NOMO-1 treated with DMSO at 0.1 percent for 48 hours (cell line): ENCODE measurements around the gene ALOX15B.

Experiments
- DNase-seq: peaks from one replicate; lab custom pipeline; 2025; ENCODE audit not compliant: unreplicated experiment; lab: John Stamatoyannopoulos, UW

The ALOX15B gene

DNA sequence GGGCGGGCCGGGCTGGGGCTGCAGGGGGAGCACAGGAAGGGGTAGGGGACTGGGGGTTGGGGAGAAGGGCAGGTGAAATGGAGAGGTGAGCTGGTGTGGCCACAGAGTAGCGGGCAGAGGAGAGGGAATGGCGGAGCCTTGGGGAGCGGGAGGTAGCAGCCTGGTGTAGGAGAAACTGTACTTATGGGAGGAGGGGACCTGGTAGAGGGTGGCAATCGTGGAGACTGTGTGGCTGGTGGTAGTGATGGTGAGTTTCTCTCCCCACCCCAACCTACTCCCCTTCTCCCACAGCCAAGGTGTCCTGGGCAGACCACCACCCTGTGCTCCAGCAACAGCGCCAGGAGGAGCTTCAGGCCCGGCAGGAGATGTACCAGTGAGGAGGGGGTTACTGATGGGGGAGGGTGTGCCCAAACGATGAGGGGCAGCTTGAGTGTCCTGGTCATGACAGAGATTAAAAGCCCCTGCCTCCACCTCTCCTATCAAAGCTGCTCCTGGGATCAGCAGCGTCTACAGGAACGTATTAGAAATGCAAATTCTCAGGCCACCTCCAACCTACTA is 831 bp downstream of the ALOX15B start:
- DNase-seq, result no peak

DNA sequence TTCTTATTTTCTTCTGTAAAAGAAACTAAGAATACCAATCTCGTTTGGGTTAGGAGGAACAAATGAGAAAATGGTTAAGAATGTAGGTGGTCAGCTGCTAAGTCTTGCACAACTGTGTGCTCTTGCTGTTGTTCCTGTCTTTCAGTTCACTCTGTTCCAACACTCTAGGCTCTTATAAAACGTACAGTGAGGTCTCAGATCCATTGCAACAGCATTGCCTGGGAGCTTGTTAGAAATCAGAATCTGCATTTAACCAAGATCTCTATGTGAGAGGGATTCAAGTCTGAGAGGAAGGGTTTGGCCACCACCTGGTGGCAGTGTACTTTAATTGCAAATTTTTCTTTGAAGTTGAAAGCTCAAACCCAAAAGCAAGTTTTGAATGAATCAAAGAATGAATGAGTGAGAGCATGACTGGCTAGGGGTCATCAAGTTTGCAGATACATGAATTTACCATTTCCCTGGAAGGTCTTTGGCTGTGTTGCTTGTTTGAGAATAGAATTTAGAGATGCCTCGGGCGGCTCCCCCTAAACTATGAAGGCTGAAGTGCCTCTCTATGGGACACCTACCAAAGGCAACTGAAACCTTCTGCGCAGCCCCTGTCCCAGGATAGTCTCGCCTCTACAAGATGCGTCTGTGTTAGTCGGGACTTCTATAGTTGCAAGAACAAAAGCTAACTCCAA is 2.5 kb downstream of the ALOX15B start:
- peak; percentile 95 for DNase-seq

DNA sequence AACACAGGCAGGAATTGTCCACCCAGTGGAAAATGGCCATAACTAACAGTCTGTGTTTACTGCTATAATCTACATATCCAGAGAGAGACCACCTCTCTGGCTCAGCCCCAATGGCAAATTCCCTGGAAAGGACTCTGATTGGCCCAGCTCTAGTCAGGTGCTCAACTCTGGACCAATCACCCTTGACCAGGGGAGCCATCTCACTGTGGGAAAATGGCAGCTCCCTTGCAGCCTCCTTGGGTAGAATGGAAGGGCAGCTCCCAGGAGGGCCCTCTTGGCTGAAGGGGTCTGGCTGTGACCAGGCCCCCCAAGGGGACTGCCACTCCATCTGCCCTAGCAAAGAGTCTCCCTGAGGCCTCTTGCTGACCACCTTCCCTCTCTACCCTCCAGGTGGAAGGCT is 3.1 kb downstream of the ALOX15B start:
- DNase-seq, result no peak

DNA sequence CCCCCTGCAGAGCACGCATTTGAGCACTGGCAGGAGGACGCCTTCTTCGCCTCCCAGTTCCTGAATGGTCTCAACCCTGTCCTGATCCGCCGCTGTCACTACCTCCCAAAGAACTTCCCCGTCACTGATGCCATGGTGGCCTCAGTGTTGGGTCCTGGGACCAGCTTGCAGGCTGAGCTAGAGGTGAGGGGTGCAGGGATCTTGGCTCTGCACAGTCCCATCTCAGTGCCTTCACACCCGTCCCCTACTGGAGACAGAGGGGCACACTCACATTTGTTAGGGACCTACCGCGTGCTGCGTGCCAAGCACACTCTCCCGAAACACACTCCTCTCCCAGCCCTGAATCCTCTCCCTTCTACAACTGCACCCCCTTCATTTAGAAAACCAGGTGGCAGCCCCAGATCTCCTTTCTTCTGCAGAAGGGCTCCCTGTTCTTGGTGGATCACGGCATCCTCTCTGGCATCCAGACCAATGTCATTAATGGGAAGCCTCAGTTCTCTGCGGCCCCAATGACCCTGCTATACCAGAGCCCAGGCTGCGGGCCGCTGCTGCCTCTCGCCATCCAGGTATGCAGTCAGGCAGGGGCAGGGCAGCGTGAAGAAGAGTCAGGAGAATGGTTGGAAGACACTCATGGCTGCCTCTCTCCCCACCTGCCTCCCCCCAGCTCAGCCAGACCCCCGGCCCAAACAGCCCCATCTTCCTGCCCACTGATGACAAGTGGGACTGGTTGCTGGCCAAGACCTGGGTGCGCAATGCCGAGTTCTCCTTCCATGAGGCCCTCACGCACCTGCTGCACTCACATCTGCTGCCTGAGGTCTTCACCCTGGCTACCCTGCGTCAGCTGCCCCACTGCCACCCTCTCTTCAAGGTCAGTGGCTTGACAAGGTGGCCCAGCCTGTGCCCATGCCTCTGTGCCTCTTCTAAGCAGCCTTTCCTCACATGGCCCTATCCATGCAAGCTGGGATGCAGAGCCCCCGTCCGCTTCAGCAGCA is 6.3 kb downstream of the ALOX15B start:
- DNase-seq, result no peak

DNA sequence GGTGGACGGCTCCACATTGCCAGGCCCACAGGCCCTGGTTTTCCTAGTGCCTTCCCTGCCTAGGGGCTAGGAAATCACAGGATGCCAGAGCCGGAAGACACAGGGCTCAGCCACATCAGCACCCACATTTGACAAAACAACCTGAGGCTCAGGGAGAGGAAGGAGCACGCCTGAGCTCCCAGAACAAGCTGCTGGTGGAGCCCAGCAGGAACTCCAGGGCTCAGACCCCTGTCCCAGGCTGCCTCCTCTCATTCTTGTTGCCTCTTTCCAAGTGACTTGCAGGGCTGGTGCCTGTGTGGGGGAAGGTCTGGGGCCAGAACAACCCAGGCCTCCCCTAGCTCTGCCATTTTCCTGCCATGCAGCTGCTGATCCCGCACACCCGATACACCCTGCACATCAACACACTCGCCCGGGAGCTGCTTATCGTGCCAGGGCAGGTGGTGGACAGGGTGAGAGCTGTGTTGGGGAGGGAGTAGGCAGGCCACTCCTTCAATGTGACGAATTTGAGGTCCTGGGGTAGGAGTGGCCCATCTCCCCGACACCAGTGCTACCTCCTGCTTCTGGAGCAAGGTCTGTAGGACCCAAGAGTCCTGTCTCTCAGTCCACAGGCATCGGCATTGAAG is 7.6 kb downstream of the ALOX15B start:
- DNase-seq, result no peak

DNA sequence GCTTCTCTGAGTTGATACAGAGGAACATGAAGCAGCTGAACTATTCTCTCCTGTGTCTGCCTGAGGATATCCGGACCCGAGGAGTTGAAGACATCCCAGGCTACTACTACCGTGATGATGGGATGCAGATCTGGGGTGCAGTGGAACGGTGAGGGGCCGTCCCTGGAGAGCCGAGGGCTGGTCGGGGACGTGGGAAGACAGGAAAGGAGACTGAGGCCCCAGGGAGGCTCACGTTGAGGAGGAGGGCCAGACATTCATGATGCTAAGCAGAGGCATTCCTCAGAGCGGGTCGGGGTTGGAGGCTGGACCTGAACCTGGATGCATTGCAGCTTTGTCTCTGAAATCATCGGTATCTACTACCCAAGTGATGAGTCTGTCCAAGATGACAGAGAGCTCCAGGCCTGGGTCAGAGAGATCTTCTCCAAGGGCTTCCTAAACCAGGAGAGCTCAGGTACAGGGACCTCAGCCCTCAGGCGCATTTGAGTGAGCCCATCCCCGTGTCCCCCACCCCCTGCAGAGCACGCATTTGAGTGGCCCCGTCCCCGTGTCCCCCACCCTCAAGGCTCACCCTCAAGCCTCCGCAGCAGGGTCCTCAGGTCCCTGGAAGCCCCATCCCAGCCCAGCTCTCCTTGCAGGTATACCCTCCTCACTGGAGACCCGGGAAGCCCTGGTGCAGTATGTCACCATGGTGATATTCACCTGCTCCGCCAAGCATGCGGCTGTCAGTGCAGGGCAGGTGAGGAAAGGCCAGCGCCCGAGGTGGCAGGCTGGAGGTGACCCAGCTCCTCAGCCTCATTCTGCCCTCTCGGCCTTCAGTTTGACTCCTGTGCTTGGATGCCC is 8.3 kb downstream of the ALOX15B start:
- no peak for DNase-seq

DNA sequence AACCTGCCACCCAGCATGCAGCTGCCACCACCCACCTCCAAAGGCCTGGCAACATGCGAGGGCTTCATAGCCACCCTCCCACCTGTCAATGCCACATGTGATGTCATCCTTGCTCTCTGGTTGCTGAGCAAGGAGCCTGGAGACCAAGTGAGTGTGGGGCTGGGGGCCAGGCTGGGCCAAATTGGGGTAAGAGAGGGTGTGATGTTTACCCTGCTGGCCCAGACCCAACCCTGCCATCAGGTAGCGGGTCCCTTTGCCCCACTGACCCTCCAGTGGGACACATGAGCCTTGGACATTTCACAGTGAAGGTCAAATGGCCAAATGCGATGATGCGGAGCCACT is 8.9 kb downstream of the ALOX15B start:
- no peak for DNase-seq

DNA sequence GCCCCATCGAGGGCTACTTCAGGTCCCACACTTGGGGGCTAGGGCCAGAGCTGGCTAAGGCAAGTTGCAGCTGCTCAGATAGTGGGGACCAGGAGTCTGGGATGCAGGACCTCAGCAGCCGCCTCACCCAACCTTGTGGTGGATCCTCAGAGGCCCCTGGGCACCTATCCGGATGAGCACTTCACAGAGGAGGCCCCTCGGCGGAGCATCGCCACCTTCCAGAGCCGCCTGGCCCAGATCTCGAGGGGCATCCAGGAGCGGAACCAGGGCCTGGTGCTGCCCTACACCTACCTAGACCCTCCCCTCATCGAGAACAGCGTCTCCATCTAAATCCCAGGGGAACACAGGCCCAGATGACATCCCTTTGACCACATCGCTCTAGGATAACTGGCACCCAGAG is 9.4 kb downstream of the ALOX15B start:
- no peak for DNase-seq

DNA sequence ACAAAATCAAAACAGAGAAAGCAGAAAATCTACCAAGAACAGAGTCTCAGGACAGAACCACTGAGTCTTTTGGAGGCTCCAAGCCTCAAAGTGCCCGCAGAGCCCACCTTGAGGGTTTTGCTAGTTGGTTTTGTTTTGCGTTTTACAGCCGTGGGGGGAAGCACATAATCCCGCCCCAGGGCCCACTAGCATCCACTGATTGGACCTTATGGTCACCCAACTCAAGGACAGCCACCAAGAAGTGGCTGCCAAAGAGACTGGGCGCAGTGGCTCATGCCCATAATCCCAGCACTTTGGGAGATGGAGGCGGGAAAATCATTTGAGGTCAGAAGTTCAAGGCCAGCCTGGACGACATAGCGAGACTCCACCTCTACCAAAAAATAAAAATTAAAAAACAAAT is 9.9 kb downstream of the ALOX15B start:
- no peak for DNase-seq

DNA sequence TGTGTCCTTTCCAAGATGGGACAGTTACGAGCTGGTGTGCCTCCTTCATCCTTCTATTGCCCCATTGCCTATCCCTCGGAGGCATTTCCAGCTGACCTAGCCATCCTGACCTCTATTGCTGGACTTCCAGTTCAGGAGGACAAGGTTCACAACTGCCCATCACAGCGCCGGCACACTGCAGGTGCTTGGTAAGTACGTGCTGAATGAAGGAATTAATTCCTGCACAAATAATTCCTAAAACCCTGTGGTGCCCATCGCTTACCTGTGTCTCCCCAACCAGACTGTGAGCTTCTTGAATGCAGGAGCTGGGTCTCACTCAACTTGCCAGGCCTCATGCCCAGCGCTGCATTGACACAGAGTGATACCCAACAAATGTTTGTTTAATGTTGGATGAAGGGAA is 13.0 kb downstream of the ALOX15B start:
- no peak for DNase-seq

DNA sequence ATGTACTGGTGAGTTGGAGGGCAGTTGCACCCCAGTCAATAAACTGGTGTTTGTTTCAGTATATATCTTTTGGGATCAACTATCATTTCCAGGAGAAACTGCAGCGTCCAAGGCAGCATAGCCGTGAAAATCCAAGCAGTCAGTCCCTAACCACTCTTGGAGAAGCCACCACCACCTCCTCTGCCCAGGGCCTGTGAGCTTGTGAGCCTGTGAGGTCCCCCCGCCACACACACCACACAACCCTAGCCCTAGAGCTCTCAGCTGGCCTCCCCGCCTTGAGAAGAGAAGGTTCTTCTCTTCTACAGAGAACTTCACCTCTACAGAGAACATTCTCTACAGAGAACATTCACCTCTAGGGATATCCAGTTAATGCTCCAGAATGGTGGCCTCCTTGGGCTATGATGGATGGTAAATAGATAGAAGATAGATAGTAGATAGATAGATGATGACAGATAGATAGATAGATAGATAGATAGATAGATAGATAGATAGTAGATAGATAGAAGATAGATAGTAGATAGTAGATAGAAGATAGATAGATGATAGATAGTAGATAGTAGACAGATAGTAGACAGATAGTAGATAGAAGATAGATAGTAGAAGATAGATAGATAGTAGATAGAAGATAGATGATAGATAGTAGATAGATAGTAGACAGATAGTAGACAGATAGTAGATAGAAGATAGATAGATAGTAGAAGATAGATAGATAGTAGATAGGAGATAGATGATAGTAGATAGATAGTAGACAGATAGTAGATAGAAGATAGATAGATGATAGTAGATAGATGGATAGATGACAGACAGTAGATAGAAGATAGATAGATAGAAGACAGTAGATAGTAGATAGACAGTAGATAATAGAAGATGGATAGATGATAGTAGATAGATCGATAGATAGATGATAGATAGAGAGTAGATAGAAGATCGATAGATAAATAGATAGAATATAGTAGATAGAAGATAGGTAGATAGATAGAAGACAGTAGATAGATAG is 13.7 kb downstream of the ALOX15B start:
- no peak for DNase-seq

DNA sequence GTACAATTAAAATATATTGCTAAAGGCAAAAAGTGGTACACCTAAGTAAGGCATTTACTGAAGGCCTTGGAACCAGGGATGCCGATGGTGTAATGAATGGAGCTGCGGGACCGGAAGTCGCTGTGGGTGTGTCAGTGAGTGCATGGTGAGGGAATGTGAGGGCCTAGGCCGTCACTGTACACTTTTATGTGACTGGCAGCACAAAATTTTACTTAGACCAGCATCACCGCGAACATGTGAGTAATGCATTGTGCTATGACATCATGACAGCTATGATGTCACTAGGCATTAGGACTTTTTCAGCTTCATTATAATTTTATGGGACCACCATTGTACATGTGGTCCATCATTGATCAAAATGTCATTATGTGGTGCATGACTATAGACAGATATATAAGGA is 14.7 kb downstream of the ALOX15B start:
- no peak for DNase-seq

DNA sequence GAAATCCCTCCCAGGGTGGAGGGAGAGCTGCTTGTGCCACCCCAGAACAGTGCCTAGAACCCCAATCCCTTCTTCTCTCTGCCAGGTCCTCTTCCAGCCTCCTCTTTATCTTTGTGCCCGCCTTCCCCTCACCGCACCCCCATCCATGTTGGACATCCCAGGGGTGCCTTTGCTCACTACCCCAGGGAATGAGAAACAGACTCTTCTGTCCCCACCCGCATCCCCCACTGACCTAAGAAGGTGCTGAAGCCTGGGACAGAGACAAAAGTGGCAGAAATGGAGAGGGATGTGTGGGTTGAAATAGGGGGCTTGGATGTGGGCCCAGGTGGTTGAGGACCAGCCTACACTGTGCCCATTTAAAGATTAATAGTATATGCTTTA is 17.0 kb downstream of the ALOX15B start:
- no peak for DNase-seq

DNA sequence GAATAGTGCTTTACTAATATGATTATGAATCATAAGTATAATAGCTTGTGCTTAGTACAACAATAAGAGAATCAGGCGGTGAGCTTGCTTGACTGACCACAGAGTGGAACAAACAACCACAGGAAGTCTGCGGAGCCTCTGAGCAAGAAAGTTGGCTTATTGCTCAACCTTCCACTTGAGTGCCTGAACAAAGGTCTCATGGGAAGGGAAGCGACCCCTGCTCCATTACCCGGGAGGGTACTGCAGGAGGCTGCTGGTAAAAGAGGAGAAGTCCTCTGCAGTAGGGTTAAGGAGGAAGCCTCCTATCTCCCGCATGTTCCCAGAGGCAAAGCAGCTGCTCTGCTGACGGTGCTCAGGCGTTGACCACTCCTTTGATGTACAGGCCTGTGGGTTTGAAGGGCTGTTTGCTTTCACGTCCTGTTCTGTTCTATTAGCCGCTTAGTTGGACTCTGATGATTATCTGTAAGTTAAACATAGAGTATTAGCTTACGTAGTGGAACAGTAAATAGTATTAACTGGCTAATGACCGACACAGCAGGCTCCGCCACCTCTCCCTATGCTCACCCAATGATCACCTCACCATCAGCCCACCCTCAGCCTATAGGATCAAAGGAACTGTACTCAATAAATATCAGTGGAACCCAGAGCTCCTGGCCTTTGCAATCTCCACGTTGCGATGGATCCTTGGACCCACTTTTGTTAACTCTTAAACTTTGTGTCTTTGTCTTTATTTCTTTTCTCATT is 17.5 kb downstream of the ALOX15B start:
- DNase-seq, result peak; percentile 96

DNA sequence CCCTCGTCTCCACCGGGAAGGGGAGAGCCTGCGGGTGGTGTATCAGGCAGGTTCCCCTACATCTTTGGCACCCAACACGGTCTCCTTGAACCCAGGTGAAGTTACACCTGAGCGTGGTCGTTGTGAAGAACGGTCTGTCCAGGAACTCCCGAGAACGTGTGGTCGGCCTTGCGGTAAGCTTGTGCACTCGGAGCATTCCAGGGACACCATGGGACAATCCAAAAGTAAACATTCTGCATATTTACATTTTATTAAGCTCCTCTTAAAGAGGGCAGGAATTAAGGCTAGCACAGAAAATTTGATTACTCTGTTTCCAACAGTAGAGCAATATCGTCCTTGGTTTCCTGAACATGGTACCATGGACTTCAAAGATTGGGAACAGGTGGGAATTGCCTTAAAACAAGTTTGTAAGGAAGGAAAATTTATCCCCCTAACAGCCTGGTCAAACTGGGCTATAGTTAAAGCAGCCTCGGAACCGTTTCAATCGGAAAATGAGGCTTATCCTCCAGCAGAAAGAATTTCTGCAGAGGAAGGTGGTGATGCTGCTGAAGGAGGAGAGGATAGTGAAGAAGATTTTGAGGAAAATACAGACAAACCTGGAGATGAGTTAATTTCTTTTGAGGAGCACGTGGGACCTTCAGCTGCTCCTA is 18.2 kb downstream of the ALOX15B start:
- no peak for DNase-seq

DNA sequence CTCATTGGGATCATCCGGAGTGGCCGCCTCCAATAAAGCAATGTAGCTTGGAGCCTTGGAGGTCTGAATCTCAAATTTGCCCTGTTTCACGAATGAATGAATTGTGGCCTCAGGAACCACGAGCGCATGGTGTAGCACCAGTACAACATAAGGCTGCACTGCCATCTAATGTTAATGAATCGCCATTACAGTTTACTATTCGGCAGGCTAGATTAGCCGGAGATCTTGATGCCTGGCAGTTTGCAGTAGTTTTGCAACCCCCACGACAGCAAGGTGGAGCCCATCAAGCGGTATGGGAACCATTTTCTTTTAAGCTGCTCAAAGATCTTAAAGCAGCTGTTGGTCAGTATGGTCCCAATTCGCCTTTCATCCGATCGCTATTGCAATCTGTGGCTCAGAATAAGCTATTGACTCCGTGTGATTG is 18.8 kb downstream of the ALOX15B start:
- DNase-seq, result peak; percentile 90

DNA sequence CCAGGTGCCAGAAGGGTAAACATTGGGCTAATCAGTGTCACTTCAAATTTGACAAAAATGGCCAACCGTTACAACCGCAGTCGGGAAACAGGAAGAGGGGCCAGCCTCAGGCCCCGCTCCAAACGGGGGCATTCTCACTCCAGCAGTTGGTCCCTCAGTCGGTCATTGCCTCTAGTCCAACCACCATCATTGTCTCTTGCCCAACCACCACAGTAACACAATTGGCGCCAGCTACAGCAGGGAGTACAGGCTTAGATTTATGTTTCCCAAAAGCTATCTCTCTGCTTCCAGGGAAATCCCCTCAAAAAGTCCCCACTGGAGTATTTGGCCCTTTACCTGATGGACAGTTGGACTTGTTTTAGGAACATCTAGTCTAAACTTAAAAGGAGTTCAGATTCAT is 20.3 kb downstream of the ALOX15B start:
- peak; percentile 43 for DNase-seq

DNA sequence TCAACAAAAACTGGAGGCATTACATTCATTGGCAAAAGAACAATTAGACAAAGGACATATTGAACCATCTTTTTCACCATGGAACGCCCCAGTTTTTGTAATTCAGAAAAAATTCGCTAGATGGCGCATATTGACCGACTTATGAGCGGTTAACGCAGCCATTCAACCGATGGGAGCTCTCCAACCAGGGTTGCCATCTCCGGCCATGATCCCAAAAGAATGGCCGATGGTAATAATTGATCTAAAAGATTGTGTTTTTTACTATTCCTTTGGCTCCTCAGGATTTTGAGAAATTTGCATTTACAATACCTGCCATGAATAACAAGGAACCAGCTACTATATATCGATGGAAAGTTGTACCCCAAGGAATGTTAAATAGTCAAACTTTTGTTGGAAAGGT is 21.4 kb downstream of the ALOX15B start:
- DNase-seq, result peak; percentile 63
